Subcutaneous abdominal adipose tissue (tissue), 5 donors: ENCODE results near the gene IVNS1ABP.
"Not testable (repeated sequence)": the region's sequence is repeated elsewhere in the genome, so short reads cannot be mapped to it uniquely, and the experiment has no call there.

Experiments
- H3K27ac ChIP-seq: one replicate; pipeline ENCODE4 v1.7.0; 2013; ENCODE audit warnings: low read depth, mild to moderate bottlenecking, inconsistent platforms, low read length, moderate library complexity
- H3K27me3 ChIP-seq, 5 donors: one replicate each; pipeline ENCODE4 v1.7.0; 2013; ENCODE audit warnings: low read length in 5 of 5, inconsistent platforms in 1 of 5; ENCODE audit not compliant: control insufficient read depth in 5 of 5, insufficient read depth in 4 of 5
- H3K36me3 ChIP-seq, 5 donors: one replicate each; pipeline ENCODE4 v1.7.0; 2013; ENCODE audit warnings: low read length in 5 of 5; ENCODE audit not compliant: control insufficient read depth in 5 of 5, insufficient read depth in 5 of 5
- H3K4me1 ChIP-seq, 5 donors: one replicate each; pipeline ENCODE4 v1.7.0; 2013; ENCODE audit warnings: low read length in 5 of 5, mild to moderate bottlenecking in 3 of 5, moderate library complexity in 1 of 5; ENCODE audit not compliant: control insufficient read depth in 5 of 5, insufficient read depth in 5 of 5
- H3K4me3 ChIP-seq, 5 donors: one replicate each; pipeline ENCODE4 v1.7.0; 2013; ENCODE audit warnings: low read length in 5 of 5, low read depth in 1 of 5
- H3K9ac ChIP-seq, 5 donors: one replicate each; pipeline ENCODE4 v1.7.0; 2013; ENCODE audit warnings: low read length in 5 of 5, mild to moderate bottlenecking in 4 of 5, moderate library complexity in 3 of 5
- H3K9me3 ChIP-seq, 5 donors: one replicate each; pipeline ENCODE4 v1.7.0; 2013; ENCODE audit warnings: low read length in 5 of 5; ENCODE audit not compliant: control insufficient read depth in 5 of 5
- donor health status: healthy.
- donor health status: healthy.
- donor health status: healthy.
- donor health status: healthy.
- donor health status: healthy.

The IVNS1ABP gene

GRCh38 chr1:185263780-185264179 is 53.3 kb downstream of the IVNS1ABP start:
- Histone ChIP-seq H3K4me3 (no peak overlapping the region), H3K27me3 (no peaks in the 10 kb centered on the region), H3K9ac (no peak overlapping the region), H3K4me1 (no peaks in the 10 kb centered on the region), H3K9me3 (no peaks in the 10 kb centered on the region), H3K27ac (no peak overlapping the region), H3K36me3 (peaks cover 0 to 7% (median 0%) of the 10 kb centered on the region in 5 donors)

GRCh38 chr1:185263292-185263691 is 53.8 kb downstream of the IVNS1ABP start:
- Histone ChIP-seq H3K4me1 (no peaks in the 10 kb centered on the region), H3K27ac (no peak overlapping the region), H3K9me3 (no peaks in the 10 kb centered on the region), H3K36me3 (peaks cover 0 to 7% (median 0%) of the 10 kb centered on the region in 5 donors), H3K9ac (no peak overlapping the region), H3K27me3 (no peaks in the 10 kb centered on the region), H3K4me3 (no peak overlapping the region)

- no peak overlapping the region for H3K27ac ChIP-seq
- H3K36me3 ChIP-seq, result peaks cover 0 to 3% (median 0%) of the 10 kb centered on the region in 5 donors
- no peak overlapping the region for H3K4me3 ChIP-seq
- H3K27me3 ChIP-seq, result no peaks in the 10 kb centered on the region
- no peak overlapping the region for H3K9ac ChIP-seq
- no peaks in the 10 kb centered on the region for H3K4me1 ChIP-seq
- H3K9me3 ChIP-seq, result no peaks in the 10 kb centered on the region
Observed at GRCh38 chr1:185262151-185262550, 54.9 kb downstream of the IVNS1ABP start.

- Histone ChIP-seq H3K9me3 (no peaks in the 10 kb centered on the region), H3K9ac (no peak overlapping the region), H3K4me3 (no peak overlapping the region), H3K27me3 (no peaks in the 10 kb centered on the region), H3K27ac (no peak overlapping the region), H3K36me3 (no peaks in the 10 kb centered on the region), H3K4me1 (no peaks in the 10 kb centered on the region)
Observed at GRCh38 chr1:185260611-185261010, 56.4 kb downstream of the IVNS1ABP start.

GRCh38 chr1:185258676-185259075 is 58.4 kb downstream of the IVNS1ABP start:
- no peaks in the 10 kb centered on the region for H3K9me3 ChIP-seq
- H3K4me1 ChIP-seq, result no peaks in the 10 kb centered on the region
- no peak overlapping the region for H3K27ac ChIP-seq
- no peaks in the 10 kb centered on the region for H3K36me3 ChIP-seq
- H3K9ac ChIP-seq, result no peak overlapping the region
- no peak overlapping the region for H3K4me3 ChIP-seq
- no peaks in the 10 kb centered on the region for H3K27me3 ChIP-seq

GRCh38 chr1:185257950-185258208 is 59.2 kb downstream of the IVNS1ABP start:
- Histone ChIP-seq H3K4me3 (no peak overlapping the region), H3K9me3 (no peaks in the 10 kb centered on the region), H3K27ac (no peak overlapping the region), H3K9ac (no peak overlapping the region), H3K27me3 (no peaks in the 10 kb centered on the region), H3K36me3 (no peaks in the 10 kb centered on the region), H3K4me1 (no peaks in the 10 kb centered on the region)

GRCh38 chr1:185257116-185257949 is 59.7 kb downstream of the IVNS1ABP start:
- H3K27me3 ChIP-seq, H3K4me3 ChIP-seq, H3K9ac ChIP-seq, H3K4me1 ChIP-seq, H3K36me3 ChIP-seq, H3K9me3 ChIP-seq, H3K27ac ChIP-seq: not testable (repeated sequence)

- not testable (repeated sequence) for H3K9me3 ChIP-seq, H3K36me3 ChIP-seq, H3K27me3 ChIP-seq, H3K9ac ChIP-seq, H3K4me1 ChIP-seq, H3K27ac ChIP-seq, H3K4me3 ChIP-seq
Observed at GRCh38 chr1:185255595-185255994, 61.4 kb downstream of the IVNS1ABP start.

GRCh38 chr1:185252404-185252803 is 64.6 kb downstream of the IVNS1ABP start:
- not testable (repeated sequence) for H3K27ac ChIP-seq, H3K36me3 ChIP-seq, H3K27me3 ChIP-seq, H3K4me3 ChIP-seq, H3K4me1 ChIP-seq, H3K9ac ChIP-seq, H3K9me3 ChIP-seq

- not testable (repeated sequence) for H3K9me3 ChIP-seq, H3K36me3 ChIP-seq, H3K4me1 ChIP-seq, H3K9ac ChIP-seq, H3K4me3 ChIP-seq, H3K27me3 ChIP-seq, H3K27ac ChIP-seq
Observed at GRCh38 chr1:185251928-185252327, 65.1 kb downstream of the IVNS1ABP start.

- no peaks in the 10 kb centered on the region for H3K27me3 ChIP-seq
- no peak overlapping the region for H3K9ac ChIP-seq
- H3K9me3 ChIP-seq, result no peaks in the 10 kb centered on the region
- H3K36me3 ChIP-seq, result no peaks in the 10 kb centered on the region
- H3K4me1 ChIP-seq, result no peaks in the 10 kb centered on the region
- H3K27ac ChIP-seq, result no peak overlapping the region
- H3K4me3 ChIP-seq, result no peak overlapping the region
Observed at GRCh38 chr1:185250063-185250462, 67.0 kb downstream of the IVNS1ABP start.
